Measurements from ENCODE around the gene GDPD4.

GRCh38 chr11:77253690-77254089 lies 47.8 kb downstream of the GDPD4 start:
- TF ChIP-seq EP300 (IDR thresholded peaks at IDR 0.05) (no peak), CTCF (IDR thresholded peaks at IDR 0.05) (no peak), POLR2A (IDR thresholded peaks at IDR 0.05; ENCODE audit: low read depth) (no peak), POLR2AphosphoS5 (IDR thresholded peaks at IDR 0.05) (no peak)

All from esophagus muscularis mucosa (tissue), 4 donors.